Trophoblast cell (in vitro differentiated cells and primary cell): Measurements from ENCODE around the gene MYH3.
A peak's percentile ranks its signal among the peaks of the same experiment; 100 is the strongest.

Source experiments
- DNase-seq, 2 donors: peaks; one replicate each; pipeline ENCODE4 v3.0.0-alpha.2; 2016
- H2AFZ ChIP-seq: 2 replicates; pipeline ENCODE4 v1.6.1; 2013; ENCODE audit warnings: low read length, moderate library complexity, mild to moderate bottlenecking; ENCODE audit not compliant: insufficient read depth, poor library complexity
- H2AK5ac ChIP-seq: 2 replicates; pipeline ENCODE4 v1.6.1; 2013; ENCODE audit warnings: mild to moderate bottlenecking, low read length
- H2BK120ac ChIP-seq: 2 replicates; pipeline ENCODE4 v1.6.1; 2013; ENCODE audit warnings: low read length, mild to moderate bottlenecking, moderate library complexity; ENCODE audit not compliant: insufficient read depth, poor library complexity
- H2BK12ac ChIP-seq: 2 replicates; pipeline ENCODE4 v1.6.1; 2013; ENCODE audit warnings: mild to moderate bottlenecking, low read length, moderate library complexity
- H2BK5ac ChIP-seq: 2 replicates; pipeline ENCODE4 v1.6.1; 2013; ENCODE audit warnings: low read length, low read depth, moderate library complexity, mild to moderate bottlenecking; ENCODE audit not compliant: poor library complexity
- H3K14ac ChIP-seq: 2 replicates; pipeline ENCODE4 v1.6.1; 2013; ENCODE audit warnings: mild to moderate bottlenecking, low read length
- H3K18ac ChIP-seq: 2 replicates; pipeline ENCODE4 v1.6.1; 2013; ENCODE audit warnings: mild to moderate bottlenecking, low read length
- H3K23ac ChIP-seq: 2 replicates; pipeline ENCODE4 v1.6.1; 2013; ENCODE audit warnings: low read length
- H3K27ac ChIP-seq: 2 replicates; pipeline ENCODE4 v1.5.1; 2013; ENCODE audit warnings: low read depth, mild to moderate bottlenecking, inconsistent platforms, low read length, moderate library complexity
- H3K27me3 ChIP-seq: 2 replicates; pipeline ENCODE4 v1.6.1; 2013; ENCODE audit warnings: inconsistent platforms, mild to moderate bottlenecking, low read length, moderate library complexity; ENCODE audit not compliant: insufficient read depth
- H3K36me3 ChIP-seq, 2 experiments: 1 replicate in 1 of 2; 2 replicates in 1 of 2; pipeline ENCODE4 v1.6.1; 2013; ENCODE audit warnings: low read length in 2 of 2, mild to moderate bottlenecking in 2 of 2, moderate library complexity in 1 of 2; ENCODE audit not compliant: insufficient read depth in 2 of 2, control insufficient read depth in 1 of 2
- H3K4ac ChIP-seq: 2 replicates; pipeline ENCODE4 v1.6.1; 2013; ENCODE audit warnings: low read depth, mild to moderate bottlenecking, low read length, moderate library complexity
- H3K4me1 ChIP-seq, 2 experiments: 1 replicate in 1 of 2; 2 replicates in 1 of 2; pipeline ENCODE4 v1.6.1; 2013; ENCODE audit warnings: low read length in 2 of 2, mild to moderate bottlenecking in 2 of 2, moderate library complexity in 1 of 2; ENCODE audit not compliant: insufficient read depth in 2 of 2, control insufficient read depth in 1 of 2
- H3K4me2 ChIP-seq: 2 replicates; pipeline ENCODE4 v1.6.1; 2013; ENCODE audit warnings: inconsistent platforms, mild to moderate bottlenecking, low read length, moderate library complexity
- H3K4me3 ChIP-seq: 2 replicates; pipeline ENCODE4 v1.5.1; 2013; ENCODE audit warnings: mild to moderate bottlenecking, low read depth, low read length, inconsistent platforms
- H3K79me1 ChIP-seq: one replicate; pipeline ENCODE4 v1.6.1; 2013; ENCODE audit warnings: low read length
- H3K79me2 ChIP-seq: 2 replicates; pipeline ENCODE4 v1.6.1; 2013; ENCODE audit warnings: low read length, mild to moderate bottlenecking; ENCODE audit not compliant: control insufficient read depth, insufficient read depth, poor library complexity
- H3K9ac ChIP-seq: 2 replicates; pipeline ENCODE4 v1.6.1; 2013; ENCODE audit warnings: mild to moderate bottlenecking, low read length
- H3K9me3 ChIP-seq: 2 replicates; pipeline ENCODE4 v1.6.1; 2013; ENCODE audit warnings: low read depth, mild to moderate bottlenecking, control low read depth, inconsistent platforms, low read length; ENCODE audit not compliant: insufficient read depth
- H4K12ac ChIP-seq: 2 replicates; pipeline ENCODE4 v1.6.1; 2013; ENCODE audit warnings: low read depth, mild to moderate bottlenecking, low read length, moderate library complexity
- H4K8ac ChIP-seq: 2 replicates; pipeline ENCODE4 v1.6.1; 2013; ENCODE audit warnings: low read depth, mild to moderate bottlenecking, low read length, moderate library complexity
- H4K91ac ChIP-seq: one replicate; pipeline ENCODE4 v1.6.1; 2013; ENCODE audit warnings: low read depth, mild to moderate bottlenecking, low read length, moderate library complexity
- WGBS: extraction: QIAGEN DNeasy Blood & Tissue Kit; methylation state at CpG from one replicate; pipeline ENCODE4 v1.1.7; 2013; ENCODE audit warnings: missing lambda C conversion rate; ENCODE audit not compliant: insufficient read length, insufficient coverage; ENCODE audit errors: extremely low coverage; 5-methylcytosine and 5-hydroxymethylcytosine counted together

Gene MYH3

DNA sequence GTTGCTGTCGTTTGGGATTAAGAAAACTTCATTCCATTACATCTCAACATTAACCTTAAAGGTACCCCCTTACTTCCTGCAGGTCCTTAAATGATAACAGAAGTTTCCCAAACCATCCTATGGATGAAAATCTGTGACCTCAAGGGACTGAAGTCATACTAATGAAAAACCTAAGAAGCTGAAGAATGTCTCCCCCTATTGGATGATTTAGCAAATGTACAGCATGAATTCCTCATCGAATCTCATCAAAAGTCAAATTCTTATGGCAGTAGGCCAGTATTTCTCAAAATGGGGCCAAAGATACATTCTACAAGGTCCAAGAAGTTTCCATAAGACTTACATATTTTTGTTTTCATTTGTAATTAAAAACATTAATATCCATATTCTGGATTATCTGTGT is 26.7 kb upstream of the MYH3 start:
- Histone ChIP-seq H4K8ac (no peak overlapping the region), H3K4me3 (no peak overlapping the region), H4K91ac (no peak overlapping the region), H3K9me3 (no peaks in the 10 kb centered on the region), H3K23ac (no peak overlapping the region), H3K27ac (no peak overlapping the region), H2BK120ac (no peak overlapping the region), H3K79me1 (no peaks in the 10 kb centered on the region), H3K14ac (no peak overlapping the region), H2AFZ (no peak overlapping the region), H3K79me2 (no peaks in the 10 kb centered on the region), H3K9ac (no peak overlapping the region), H3K36me3 (peaks cover 21 to 29% of the 10 kb centered on the region in 2 experiments), H3K4me1 (peaks cover 0 to 3% of the 10 kb centered on the region in 2 experiments), H2BK12ac (no peak overlapping the region), H2AK5ac (no peak overlapping the region), H3K4me2 (no peak overlapping the region), H4K12ac (no peak overlapping the region), H3K4ac (no peak overlapping the region), H3K18ac (no peak overlapping the region), H2BK5ac (no peak overlapping the region), H3K27me3 (no peaks in the 10 kb centered on the region)
- no CpG with 5 or more reads among the region's 2 CpGs for WGBS
- peak in 1 of 2 donors; percentile 54 for DNase-seq

DNA sequence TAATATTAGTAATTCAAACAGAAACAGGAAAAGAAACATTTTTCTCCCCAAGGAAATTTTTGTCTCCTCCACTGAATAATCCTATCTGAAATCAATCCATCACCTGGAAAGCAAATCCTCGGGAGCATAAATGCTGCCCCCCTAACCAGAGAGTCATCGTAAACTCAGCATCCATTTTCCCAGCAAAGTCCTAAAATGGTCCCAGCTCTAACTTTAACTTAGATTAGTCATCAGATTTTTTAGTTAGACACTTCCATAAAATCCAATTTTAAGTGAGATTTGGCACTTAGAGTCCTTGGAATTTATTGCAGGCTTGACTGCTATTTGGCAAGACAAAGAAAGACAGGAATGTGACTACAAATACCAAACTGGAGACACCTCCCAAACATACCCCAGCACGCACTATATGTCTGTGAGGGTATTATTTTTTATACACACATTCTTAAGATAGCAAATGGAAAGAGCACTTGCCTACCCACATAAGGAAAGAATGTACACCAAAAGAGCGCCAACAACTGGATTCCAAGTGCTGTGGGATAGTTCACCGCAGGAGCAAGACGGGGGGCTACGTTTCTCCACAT is 24.8 kb upstream of the MYH3 start:
- DNase-seq, result peak; percentile 55 to 80
- Histone ChIP-seq H4K8ac (no peak overlapping the region), H3K4ac (no peak overlapping the region), H3K36me3 (peaks cover 23 to 34% of the 10 kb centered on the region in 2 experiments), H2AFZ (no peak overlapping the region), H3K4me3 (no peak overlapping the region), H3K79me2 (no peaks in the 10 kb centered on the region), H3K9me3 (no peaks in the 10 kb centered on the region), H3K4me2 (no peak overlapping the region), H3K27ac (no peak overlapping the region), H3K4me1 (peaks cover 0 to 3% of the 10 kb centered on the region in 2 experiments), H4K91ac (no peak overlapping the region), H2BK5ac (no peak overlapping the region), H3K79me1 (no peaks in the 10 kb centered on the region), H2BK120ac (no peak overlapping the region), H3K27me3 (no peaks in the 10 kb centered on the region), H3K23ac (no peak overlapping the region), H3K9ac (no peak overlapping the region), H3K14ac (no peak overlapping the region), H2BK12ac (no peak overlapping the region), H4K12ac (no peak overlapping the region), H3K18ac (no peak overlapping the region), H2AK5ac (no peak overlapping the region)
- WGBS, result no CpG with 5 or more reads among the region's 7 CpGs

- DNase-seq, result no peak
- Histone ChIP-seq H3K27me3 (no peaks in the 10 kb centered on the region), H3K4me3 (no peak overlapping the region), H3K79me1 (no peaks in the 10 kb centered on the region), H3K4ac (no peak overlapping the region), H3K27ac (no peak overlapping the region), H3K18ac (no peak overlapping the region), H4K12ac (no peak overlapping the region), H2AFZ (no peak overlapping the region), H4K8ac (no peak overlapping the region), H3K9ac (no peak overlapping the region), H2BK12ac (no peak overlapping the region), H2BK5ac (no peak overlapping the region), H3K79me2 (no peaks in the 10 kb centered on the region), H3K9me3 (no peaks in the 10 kb centered on the region), H3K4me1 (peaks cover 0 to 2% of the 10 kb centered on the region in 2 experiments), H4K91ac (peak overlapping the region; percentile 6), H3K23ac (no peak overlapping the region), H3K14ac (no peak overlapping the region), H2AK5ac (no peak overlapping the region), H2BK120ac (no peak overlapping the region), H3K4me2 (no peak overlapping the region), H3K36me3 (peaks cover 11 to 20% of the 10 kb centered on the region in 2 experiments)
- WGBS, result no CpG with 5 or more reads among the region's 4 CpGs
These were observed 17.6 kb upstream of the MYH3 start for GRCh38 chr17:10674704-10675103.

DNA sequence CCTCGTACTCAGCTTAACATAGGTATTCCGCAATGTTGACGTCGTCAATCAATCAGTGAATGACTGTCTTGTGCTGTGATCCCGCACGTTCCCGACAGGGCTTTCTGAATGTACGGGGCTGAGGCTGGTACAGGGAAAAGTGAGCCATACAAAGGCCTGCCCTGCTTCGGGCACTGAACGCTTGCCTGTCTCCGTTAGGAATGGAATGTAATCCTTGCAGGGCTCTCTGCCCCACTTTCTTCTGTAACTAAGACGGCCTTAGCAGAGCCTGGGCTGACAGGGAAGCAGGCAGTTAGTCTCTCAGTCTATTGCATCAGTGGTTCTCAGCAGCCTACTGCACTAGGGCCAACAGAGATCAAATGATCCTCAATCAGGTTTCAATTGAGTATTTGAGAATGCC is 16.2 kb upstream of the MYH3 start:
- H3K79me1 ChIP-seq, result no peaks in the 10 kb centered on the region
- H3K18ac ChIP-seq, result no peak overlapping the region
- H2BK120ac ChIP-seq, result no peak overlapping the region
- no peak overlapping the region for H3K4ac ChIP-seq
- no peaks in the 10 kb centered on the region for H3K27me3 ChIP-seq
- H3K9me3 ChIP-seq, result no peaks in the 10 kb centered on the region
- no peak overlapping the region for H4K8ac ChIP-seq
- H4K91ac ChIP-seq, result no peak overlapping the region
- no peak overlapping the region for H3K4me2 ChIP-seq
- H3K23ac ChIP-seq, result no peak overlapping the region
- H2BK12ac ChIP-seq, result no peak overlapping the region
- DNase-seq, result no peak
- H3K27ac ChIP-seq, result no peak overlapping the region
- no CpG with 5 or more reads among the region's 12 CpGs for WGBS
- no peak overlapping the region for H3K14ac ChIP-seq
- H2BK5ac ChIP-seq, result no peak overlapping the region
- H3K4me3 ChIP-seq, result no peak overlapping the region
- no peak overlapping the region for H4K12ac ChIP-seq
- H3K9ac ChIP-seq, result no peak overlapping the region
- peaks cover 0 to 2% of the 10 kb centered on the region in 2 experiments for H3K4me1 ChIP-seq
- peaks cover 7 to 17% of the 10 kb centered on the region in 2 experiments for H3K36me3 ChIP-seq
- H2AK5ac ChIP-seq, result no peak overlapping the region
- H3K79me2 ChIP-seq, result no peaks in the 10 kb centered on the region
- H2AFZ ChIP-seq, result no peak overlapping the region
